Urothelium cell line (cell line): ENCODE results near the gene RAB3GAP2.
"Not testable (repeated sequence)": the region's sequence is repeated elsewhere in the genome, so short reads cannot be mapped to it uniquely, and the experiment has no call there.

ENCODE experiments used
- DNase-seq: peaks from one replicate; pipeline ENCODE4 v3.0.0; 2011; ENCODE audit warnings: low spot score, mixed read lengths
- FAIRE-seq: peaks from 2 replicates; lab custom pipeline; 2011; peaks lifted over from hg19 to GRCh38; lab: Jason Lieb, UNC

RAB3GAP2 gene

DNA sequence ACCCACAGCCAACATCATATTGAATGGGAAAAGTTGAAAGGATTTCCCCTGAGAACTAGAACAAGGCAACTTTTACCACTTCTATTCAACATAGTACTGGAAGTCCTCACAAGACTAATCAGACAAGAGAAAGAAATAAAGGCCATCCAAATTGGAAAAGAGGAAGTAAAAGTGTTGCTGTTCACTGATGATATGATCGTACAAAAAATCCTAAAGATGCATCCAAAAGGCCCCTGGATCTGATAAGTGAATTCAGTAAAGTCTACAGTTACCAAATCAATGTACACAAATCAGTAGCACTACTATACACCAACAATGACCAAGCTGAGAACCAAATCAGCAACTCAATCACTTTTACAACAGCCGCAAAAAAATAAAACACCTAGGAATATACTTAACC, 28.3 kb downstream of the RAB3GAP2 start:
- no peak for FAIRE-seq
- DNase-seq, result no peak

DNA sequence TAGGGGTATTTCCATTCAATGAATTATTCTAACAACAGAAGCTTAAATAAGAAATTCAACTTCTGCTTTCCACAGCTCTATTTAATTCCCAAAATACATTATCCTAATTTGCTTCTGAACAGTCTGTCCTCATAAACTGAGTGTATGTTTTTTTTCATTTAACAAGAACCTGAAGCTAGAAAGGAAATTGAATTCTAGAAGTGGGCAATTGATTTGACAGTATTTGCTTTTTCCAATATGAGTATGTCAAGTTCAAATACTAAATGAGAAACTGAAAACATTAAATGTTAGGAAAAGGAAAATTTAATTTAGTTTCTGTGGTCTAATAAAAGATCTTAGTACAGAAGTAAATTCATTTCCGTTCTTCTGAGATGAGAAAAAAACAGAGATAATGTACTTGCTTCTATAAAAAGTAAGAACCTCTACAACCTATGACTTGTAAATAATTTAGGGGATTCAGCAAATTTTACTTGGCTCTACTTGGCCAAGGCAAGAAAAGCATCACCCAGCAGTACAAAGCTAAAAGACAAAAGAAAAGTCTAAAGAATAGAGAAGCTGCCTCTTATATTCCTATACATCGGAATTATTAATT, 31.1 kb downstream of the RAB3GAP2 start:
- DNase-seq (no peak), FAIRE-seq (no peak)

DNA sequence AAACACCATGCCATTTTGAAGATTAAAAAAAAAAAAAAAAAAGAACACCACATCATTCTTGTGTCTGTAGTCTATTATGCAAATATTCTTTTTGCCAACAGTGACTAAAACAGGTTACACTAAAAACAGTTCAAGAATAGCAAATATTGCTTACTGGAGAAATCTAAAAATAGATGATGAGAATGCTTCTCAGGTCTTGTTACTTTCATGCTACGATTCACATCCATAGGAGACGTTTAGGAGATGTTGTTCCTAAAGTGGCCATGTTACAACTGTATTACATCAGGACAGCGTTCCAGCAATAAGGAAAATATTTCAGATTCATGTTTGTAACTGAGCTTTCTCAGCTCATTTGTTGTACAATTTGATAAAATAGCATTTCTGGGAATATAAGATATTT, 32.3 kb downstream of the RAB3GAP2 start:
- DNase-seq (no peak), FAIRE-seq (no peak)

DNA sequence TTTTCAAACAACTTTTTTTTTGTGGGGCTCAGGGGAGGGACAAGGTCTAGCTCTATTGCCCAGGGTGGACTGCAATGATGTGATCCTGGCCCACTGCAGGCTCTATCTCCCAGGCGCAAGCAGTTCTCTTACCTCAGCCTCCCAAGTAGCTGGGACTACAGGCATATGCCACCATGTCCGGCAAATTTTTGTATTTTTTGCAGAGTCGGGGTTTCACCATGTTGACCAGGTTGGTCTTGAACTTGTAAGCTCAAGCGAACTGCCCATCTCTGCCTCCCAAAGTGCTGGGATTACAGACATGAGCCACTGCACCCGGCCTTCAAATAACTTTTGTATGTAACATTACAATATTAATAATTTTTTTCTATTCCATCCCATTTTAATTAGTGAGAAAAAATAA, 33.0 kb downstream of the RAB3GAP2 start:
- DNase-seq, result no peak
- no peak for FAIRE-seq

DNA sequence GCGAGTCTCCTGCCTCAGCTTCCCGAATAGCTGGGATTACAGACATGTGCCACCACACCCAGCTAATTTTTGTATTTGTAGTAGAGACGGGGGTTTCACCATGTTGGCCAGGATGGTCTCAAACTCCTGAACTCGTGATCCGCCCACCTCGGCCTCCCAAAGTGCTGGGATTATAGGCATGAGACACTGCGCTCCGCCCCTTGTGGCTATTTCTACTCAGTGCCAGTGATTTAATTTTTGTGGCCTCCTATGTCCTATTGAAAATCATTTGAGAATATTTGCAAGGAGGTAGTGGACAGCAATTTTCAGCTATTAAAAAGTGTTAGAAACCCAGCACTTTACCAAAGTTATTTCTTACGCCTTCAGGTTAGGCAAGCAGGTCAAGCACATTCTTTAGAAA, 36.0 kb downstream of the RAB3GAP2 start:
- not testable (repeated sequence) for FAIRE-seq, DNase-seq

DNA sequence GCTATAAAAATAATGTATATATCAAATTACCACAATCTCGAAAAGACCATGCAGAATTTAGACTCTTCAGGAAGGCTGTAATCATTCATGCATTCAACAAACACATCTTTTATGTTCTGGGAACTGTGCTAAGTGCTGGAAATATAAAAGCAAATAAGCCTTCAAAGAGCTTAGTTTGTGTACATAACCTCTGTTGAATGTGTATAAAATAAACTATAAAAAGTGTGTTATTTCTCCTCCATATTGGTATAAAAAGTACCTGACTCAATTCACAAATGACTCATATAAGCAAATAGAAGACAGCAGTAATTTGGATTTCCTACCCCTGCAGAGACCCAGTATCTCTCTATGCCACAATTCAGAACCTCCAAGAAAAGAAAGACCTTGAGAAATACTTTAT, 36.8 kb downstream of the RAB3GAP2 start:
- no peak for DNase-seq

DNA sequence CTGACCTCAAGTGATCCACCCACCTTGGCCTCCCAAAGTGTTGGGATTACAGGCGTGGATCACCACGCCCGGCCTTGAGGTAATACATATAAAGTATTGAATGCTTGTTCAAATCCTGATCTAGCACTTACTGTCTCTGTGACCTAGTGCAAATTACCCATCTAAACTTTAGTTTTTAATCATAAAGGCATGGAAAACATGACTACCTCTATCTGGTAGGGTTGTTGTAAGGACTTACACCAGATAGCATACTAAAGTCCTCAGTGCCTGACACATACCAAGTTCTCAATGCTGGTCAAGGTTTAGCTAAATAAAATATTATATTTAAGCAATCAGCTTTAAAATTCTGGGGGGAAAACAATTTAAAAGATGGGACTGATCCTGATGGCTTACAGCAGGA, 38.3 kb downstream of the RAB3GAP2 start:
- DNase-seq, result no peak
- no peak for FAIRE-seq

More for the DNA sequence above, 36.8 kb downstream of the RAB3GAP2 start:
- FAIRE-seq, result no peak

DNA sequence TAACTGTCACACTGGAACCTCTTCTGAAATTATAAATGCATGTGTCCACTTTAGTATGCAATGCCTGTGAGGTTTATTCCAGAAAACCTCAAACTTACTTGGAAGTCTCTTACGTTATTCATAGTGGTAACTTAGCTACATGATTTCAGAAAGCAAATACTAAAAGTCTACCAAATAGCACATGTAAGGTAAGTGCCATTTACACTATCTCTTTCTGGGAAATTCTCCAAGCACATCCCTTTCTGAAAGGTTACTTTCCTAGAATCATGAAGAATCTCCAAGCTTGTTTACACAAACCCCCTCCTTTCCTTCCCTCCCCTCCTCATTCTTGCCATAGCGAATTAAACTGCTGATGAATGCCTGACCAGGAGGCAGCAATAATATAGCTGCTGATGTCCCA, 42.5 kb downstream of the RAB3GAP2 start:
- DNase-seq, result no peak
- no peak for FAIRE-seq

DNA sequence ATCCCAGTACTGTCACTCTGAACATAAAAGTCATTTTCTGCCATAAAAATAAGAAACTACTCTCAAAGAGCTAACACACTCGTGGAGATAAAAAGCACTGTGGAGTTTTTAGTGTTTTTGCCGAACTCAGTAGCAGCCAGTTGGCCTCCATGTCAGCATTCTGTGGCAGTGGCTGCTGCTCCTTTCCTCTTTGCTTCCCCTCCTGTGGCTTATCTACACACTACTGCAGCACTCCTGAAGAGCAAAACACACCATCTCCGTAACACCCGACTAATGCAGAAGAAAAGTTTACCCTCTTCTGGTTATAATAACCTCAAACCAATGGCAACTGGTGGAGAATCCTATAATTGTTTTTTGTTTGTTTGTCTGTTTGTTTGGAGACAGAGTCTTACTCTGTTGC, 44.9 kb downstream of the RAB3GAP2 start:
- DNase-seq, result no peak
- no peak for FAIRE-seq

DNA sequence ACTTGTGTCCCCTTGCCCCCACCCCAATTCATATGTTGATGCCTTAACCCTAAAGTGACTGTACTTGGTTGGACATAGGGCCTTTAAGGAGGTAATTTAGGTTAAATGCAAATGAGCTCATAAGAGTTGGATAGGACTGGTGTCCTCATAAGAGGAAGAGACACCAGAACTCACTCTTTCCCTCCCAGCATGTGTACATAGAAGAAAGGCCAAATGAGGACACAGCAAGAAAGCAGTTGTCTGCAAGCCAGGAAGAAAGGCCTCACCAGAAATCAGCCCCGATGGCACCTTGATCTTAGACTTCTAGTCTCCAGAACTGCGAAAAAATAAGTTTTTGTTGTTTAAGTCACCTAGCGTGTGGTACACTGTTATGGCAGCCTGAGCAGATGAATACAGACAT, 45.5 kb downstream of the RAB3GAP2 start:
- DNase-seq (no peak), FAIRE-seq (no peak)

DNA sequence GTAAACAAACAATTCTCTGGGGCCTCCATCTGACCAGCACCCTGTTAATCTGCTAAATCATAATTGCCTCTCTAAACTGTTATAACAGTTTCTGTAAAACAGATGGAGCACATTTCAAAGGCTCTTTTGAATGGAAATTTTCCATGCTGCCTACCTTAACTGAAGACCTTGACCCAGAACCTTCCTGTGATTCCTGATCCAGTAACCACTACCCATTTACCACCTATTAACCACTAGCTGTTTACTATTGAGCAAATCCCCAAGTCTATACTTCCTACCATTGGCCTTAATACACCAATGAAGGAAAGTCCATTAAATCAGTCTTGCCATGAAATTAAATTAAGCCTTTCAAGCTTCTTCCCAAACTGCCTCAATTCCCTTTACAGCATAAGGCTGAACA, 46.3 kb downstream of the RAB3GAP2 start:
- FAIRE-seq (no peak), DNase-seq (no peak)

DNA sequence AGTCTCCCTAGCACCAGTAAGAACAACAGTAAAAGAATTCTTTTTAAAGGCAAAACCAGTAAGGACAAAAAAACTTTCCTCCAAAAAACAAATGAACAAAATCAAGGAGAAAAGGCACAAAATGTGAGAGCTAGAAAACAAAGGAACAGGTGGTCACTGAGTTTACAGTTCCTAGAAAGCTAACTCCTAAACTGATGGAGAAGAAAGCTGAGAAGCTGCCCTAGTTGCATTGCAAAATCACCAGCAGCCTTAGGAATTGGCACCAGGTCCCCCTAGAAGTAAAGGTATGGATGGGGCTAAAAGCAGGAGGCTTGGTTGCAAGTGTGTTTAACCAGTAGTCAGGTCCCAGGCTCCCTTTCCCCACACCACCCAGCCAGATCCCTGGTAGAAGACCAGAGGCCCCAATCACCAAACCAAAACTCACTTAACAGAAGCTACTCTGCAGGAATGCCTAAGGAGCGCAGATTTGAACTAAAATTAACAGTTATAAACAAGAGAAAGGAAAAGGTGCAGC, 47.6 kb downstream of the RAB3GAP2 start:
- DNase-seq (no peak), FAIRE-seq (no peak)

DNA sequence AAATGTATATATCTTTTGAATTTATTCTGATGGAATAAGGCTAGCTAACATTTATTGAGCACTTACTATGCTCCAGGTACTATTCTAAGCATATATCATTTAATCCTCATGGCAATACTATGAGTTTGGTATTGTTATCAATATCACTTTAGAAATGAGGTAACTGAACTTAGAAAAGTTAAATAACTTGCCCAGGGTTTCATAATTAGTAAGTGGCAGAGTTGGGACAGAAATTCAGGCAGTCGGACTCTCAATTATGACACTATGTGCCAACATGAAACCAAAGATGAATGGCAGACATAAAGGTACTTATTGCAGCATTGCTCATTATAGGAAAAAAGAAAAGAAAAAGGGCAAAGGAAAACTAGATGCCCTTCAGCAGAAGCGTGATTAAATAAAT, 48.2 kb downstream of the RAB3GAP2 start:
- no peak for FAIRE-seq
- DNase-seq, result no peak

DNA sequence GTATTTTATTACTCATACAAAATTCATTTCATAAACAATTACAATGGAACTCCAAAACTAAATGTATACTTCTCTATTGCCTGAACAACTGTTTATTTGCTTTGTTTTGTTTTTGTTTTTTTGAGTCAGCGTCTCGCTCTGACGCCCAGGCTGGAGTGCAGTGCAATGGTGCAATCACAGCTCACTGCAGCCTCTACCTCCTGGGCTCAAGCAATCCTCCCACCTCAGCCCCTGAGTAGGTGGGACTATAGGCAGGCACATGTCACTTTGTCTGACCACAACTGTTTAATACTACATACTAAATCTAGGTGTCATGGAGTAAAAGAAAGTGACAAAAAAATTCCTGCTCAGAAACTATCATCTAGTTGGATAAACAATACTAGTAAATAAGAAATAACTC, 49.3 kb downstream of the RAB3GAP2 start:
- FAIRE-seq, result no peak

DNA sequence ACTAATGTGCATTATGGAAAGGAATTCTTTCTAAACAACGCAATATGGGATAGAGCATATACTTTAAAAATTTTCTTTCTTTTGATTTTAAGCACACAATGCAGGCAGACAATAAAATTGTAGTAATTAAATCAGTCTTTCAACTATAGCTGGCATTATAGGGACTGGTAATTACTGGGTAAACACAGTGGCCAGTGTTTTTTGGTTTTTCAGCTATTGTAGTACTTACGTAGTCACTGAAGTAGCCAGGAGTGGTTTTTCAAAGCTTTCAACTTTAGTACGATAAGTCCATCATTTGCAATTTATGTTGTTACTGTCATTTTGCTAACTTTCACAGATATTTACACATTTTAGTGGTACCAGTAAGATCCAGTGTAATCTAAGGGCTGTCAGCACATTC, 50.6 kb downstream of the RAB3GAP2 start:
- no peak for DNase-seq
- no peak for FAIRE-seq

More for the DNA sequence above, 49.3 kb downstream of the RAB3GAP2 start:
- no peak for DNase-seq

DNA sequence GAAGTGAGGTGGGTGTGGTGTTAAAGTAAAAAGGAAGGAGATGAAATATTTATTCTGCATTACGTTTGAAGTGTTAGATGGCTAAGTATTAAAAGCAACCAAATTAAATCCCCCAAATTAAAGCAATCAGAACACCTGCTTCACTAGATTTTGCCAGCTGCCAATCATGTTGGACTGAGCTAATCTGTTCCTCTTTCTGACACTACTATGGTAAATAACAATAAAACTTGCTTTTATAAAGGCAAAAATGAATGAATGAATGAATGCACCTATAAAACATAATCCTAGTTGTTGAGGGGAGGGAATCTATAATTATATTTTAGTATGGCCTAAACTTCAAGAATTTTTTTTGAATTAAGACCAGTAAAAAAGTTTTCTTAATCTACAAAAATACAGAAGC, 51.0 kb downstream of the RAB3GAP2 start:
- DNase-seq, result no peak
- no peak for FAIRE-seq

DNA sequence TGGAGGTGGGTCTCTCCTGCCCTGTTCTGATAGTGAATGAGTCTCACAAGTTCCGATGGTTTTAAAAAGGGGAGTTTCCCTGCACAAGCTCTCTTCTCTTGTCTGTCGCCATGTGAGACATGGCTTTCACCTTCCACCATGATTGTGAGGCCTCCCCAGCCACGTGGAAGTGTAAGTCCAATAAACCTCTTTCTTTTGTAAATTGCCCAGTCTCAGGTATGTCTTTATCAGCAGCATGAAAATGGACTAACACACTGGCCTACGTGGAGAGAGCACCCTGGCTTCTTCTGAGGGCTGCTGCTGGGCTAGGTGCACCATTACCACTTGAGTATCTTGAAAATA, 51.6 kb downstream of the RAB3GAP2 start:
- FAIRE-seq, DNase-seq: not testable (repeated sequence)

DNA sequence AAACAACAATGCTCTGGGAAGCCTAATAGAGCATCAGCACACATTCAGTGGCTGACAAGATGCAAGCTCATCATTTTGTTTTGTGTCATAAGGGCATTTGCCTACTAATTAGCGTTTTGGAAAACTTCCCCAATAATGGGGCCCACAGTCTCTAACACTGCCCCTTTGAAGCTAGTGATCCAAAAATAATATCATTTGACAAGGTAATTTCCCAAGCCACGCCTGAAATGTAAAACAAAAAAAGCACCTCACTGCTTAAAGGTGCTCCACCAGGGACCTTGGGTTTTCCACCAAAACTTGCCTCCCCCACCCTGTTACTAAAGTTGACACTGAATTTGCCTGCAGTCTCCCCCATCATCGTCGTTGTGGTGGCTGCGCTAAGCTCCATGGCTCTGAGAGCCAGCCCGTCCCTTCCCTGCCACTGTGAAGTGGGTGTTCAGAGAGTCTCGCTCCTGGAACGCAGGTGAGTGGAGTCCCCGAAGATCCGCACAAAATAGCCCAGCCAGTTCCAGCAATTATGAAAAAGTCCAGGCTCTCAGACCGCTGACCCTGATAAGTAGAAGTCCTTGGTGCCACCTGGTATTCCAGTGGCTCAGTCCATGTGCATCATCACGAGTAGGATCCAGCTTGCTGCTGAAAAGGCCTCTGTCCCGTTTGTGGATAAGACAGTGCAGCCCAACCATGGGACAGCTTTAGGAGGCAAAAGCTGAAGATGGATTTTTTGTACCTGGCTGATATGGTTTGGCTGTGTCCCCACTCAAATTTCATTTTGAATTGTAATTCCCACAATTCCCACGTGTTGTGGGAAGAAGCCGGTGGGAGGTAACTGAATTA, 52.2 kb downstream of the RAB3GAP2 start:
- FAIRE-seq (no peak), DNase-seq (no peak)

DNA sequence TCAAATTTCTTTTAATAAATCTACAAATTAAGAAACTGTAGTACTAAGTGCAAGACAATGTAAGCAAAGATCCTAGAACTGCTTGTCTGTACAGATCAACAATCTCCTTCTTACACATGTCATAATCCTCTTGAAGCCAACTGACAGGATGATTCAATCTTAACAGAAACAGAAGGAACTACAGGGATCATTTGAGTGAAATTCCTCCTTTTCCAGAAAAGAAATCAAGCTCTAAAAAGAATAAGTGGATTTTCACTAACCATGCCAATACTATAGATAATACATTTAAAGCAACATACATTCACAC, 53.2 kb downstream of the RAB3GAP2 start:
- DNase-seq (no peak), FAIRE-seq (no peak)

DNA sequence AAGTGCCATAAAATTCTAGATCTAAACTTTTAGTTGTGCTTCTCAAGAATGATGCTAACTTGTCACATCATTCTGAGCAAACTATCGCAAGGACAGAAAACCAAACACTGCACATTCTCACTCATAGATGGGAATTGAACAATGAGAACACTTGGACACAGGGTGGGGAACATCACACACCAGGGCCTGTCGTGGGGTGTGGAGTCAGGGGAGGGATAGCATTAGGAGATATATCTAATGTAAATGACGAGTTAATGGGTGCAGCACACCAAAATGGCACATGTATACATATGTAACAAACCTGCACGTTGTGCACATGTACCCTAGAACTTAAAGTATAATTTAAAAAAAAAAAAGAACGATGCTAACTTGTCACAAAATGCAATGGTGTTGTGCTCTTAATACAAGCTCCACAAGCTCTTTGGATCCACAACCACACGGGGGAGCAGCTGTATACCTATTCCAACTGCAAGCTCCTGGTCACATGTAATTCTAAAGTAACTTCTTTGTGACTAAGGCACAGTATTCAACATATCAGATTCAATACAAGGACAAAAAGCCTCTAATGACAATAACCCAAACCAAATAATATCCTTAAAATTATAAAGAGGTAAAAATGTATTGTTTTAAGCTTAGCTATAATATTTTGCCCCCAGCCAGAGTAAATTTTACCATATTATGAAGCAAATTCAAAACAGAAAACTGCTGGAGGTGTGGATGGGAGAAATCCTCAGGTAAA, 53.7 kb downstream of the RAB3GAP2 start:
- not testable (repeated sequence) for FAIRE-seq
- peak; percentile 30 for DNase-seq

DNA sequence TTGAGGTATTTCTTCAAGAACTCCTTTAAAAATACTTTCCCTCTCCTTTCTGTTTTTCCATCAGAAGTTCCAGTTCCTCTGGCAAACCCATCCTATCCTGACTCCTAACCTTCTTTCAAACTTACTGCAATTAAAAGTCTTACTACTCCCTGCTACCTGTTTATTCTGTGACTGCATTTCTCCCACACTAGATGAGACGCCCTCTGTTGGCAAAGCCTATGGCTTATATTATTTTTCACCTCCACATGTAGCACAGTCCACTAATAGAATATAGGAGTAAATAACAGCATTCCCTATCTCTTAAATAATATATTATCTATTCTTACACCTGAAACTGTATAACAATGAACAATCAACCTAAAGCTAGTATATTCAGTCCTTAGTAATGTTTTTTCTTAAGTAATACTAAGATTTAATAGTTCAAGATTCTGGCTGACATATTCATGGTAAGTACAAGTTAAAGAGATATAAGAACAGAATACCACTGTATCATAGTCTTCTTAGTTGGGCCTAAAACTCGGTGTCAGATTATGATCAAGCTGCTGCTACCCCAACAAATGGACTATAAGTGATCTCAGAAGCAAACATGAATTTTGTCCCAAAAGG, 54.8 kb downstream of the RAB3GAP2 start:
- FAIRE-seq, result no peak
- peak; percentile 17 for DNase-seq
